GM18499 (cell line): ENCODE measurements around the gene CNN2.

Source experiments
- ATAC-seq: cut with Tn5 transposase; IDR thresholded peaks from one replicate; pipeline ENCODE4 v1.9.1; 2021; ENCODE audit warnings: moderate number of reproducible peaks; ENCODE audit not compliant: insufficient read depth, unreplicated experiment

CNN2 gene

GRCh38 chr19:1025960-1026782 lies at the start of gene CNN2:
CNN2 (plus strand) TSS chr19:1026608; CDS start chr19:1026662, 54 bp downstream.
- no peak for ATAC-seq

- no peak for ATAC-seq
Measured at GRCh38 chr19:977058-977464, 49.3 kb upstream of the CNN2 start.

GRCh38 chr19:979318-979741 lies 47.1 kb upstream of the CNN2 start:
- no peak for ATAC-seq

GRCh38 chr19:980133-980998 lies 46.0 kb upstream of the CNN2 start:
- no peak for ATAC-seq

- ATAC-seq: no peak
Measured at GRCh38 chr19:982567-983170, 43.7 kb upstream of the CNN2 start.

GRCh38 chr19:984165-984967 lies 42.0 kb upstream of the CNN2 start, which contains the start of gene WDR18:
WDR18 (plus strand) TSS chr19:984345; CDS start chr19:984354, 9 bp downstream.
- ATAC-seq: no peak

- no peak for ATAC-seq
Measured at GRCh38 chr19:986083-986482, 40.3 kb upstream of the CNN2 start.

- ATAC-seq: no peak
Measured at GRCh38 chr19:988081-988480, 38.3 kb upstream of the CNN2 start.

- ATAC-seq: no peak
Measured at GRCh38 chr19:988510-988909, 37.9 kb upstream of the CNN2 start.

GRCh38 chr19:989381-990081 lies 36.9 kb upstream of the CNN2 start:
- no peak for ATAC-seq

GRCh38 chr19:990119-990571 lies 36.3 kb upstream of the CNN2 start:
- ATAC-seq: no peak

- no peak for ATAC-seq
Measured at GRCh38 chr19:990746-991145, 35.7 kb upstream of the CNN2 start.

GRCh38 chr19:991174-991931 lies 35.1 kb upstream of the CNN2 start:
- no peak for ATAC-seq

- ATAC-seq: no peak
Measured at GRCh38 chr19:991932-992669, 34.3 kb upstream of the CNN2 start.

- no peak for ATAC-seq
Measured at GRCh38 chr19:992670-993055, 33.7 kb upstream of the CNN2 start.

- ATAC-seq: no peak
Measured at GRCh38 chr19:993361-993830, 33.0 kb upstream of the CNN2 start.

GRCh38 chr19:993831-994393 lies 32.5 kb upstream of the CNN2 start:
- ATAC-seq: no peak

GRCh38 chr19:994516-994915 lies 31.9 kb upstream of the CNN2 start:
- no peak for ATAC-seq
